ENCODE data around the gene METTL15. TPM values are rescaled to one million over a fixed set of nuclear protein-coding genes. Genes with fewer than 3 reads are reported as not detected.

METTL15 gene
- total RNA-seq, 3 donors from 2014 or later = 9.8 to 30.3 (median 16.4) TPM

- no peaks in the 10 kb centered on the region for H3K36me3 ChIP-seq
- H3K4me1 ChIP-seq = no peaks in the 10 kb centered on the region
- TF ChIP-seq POLR2AphosphoS5 (IDR thresholded peaks at IDR 0.05) (no peak), POLR2A (IDR thresholded peaks at IDR 0.05) (no peak), CTCF (IDR thresholded peaks at IDR 0.05) (no peak)
- H3K9me3 ChIP-seq = no peaks in the 10 kb centered on the region
- no peaks in the 10 kb centered on the region for H3K27me3 ChIP-seq
- H3K27ac ChIP-seq = no peak overlapping the region
- intact Hi-C loops (cut with DNase I; ENCODE audit: low total_unique reads) = no loop called here
- no peak for DNase-seq (ENCODE audit: low spot score in 2 of 2)
- no peak overlapping the region for H3K4me3 ChIP-seq
Observed at GRCh38 chr11:28241760-28242159, 133.6 kb downstream of the METTL15 start.

- Histone ChIP-seq H3K9me3 (no peaks in the 10 kb centered on the region), H3K27me3 (no peaks in the 10 kb centered on the region), H3K4me3 (no peak overlapping the region), H3K36me3 (no peaks in the 10 kb centered on the region), H3K27ac (no peak overlapping the region), H3K4me1 (no peaks in the 10 kb centered on the region)
- TF ChIP-seq POLR2AphosphoS5 (IDR thresholded peaks at IDR 0.05) = no peak
- TF ChIP-seq CTCF (IDR thresholded peaks at IDR 0.05) = no peak
- TF ChIP-seq POLR2A (IDR thresholded peaks at IDR 0.05) = no peak
- intact Hi-C loops (cut with DNase I; ENCODE audit: low total_unique reads) = no loop called here
- no peak for DNase-seq (ENCODE audit: low spot score in 2 of 2)
Observed at GRCh38 chr11:28242596-28242995, 134.4 kb downstream of the METTL15 start.

GRCh38 chr11:28243061-28243460, 134.9 kb downstream of the METTL15 start:
- H3K9me3 ChIP-seq = no peaks in the 10 kb centered on the region
- no peak for TF ChIP-seq POLR2AphosphoS5 (IDR thresholded peaks at IDR 0.05)
- TF ChIP-seq POLR2A (IDR thresholded peaks at IDR 0.05) = no peak
- TF ChIP-seq CTCF (IDR thresholded peaks at IDR 0.05) = no peak
- H3K36me3 ChIP-seq = no peaks in the 10 kb centered on the region
- intact Hi-C loops (cut with DNase I; ENCODE audit: low total_unique reads) = no loop called here
- no peak for DNase-seq (ENCODE audit: low spot score in 2 of 2)
- no peak overlapping the region for H3K27ac ChIP-seq
- no peaks in the 10 kb centered on the region for H3K4me1 ChIP-seq
- H3K4me3 ChIP-seq = no peak overlapping the region
- H3K27me3 ChIP-seq = no peaks in the 10 kb centered on the region

- no peak overlapping the region for H3K4me3 ChIP-seq
- no peak for DNase-seq (ENCODE audit: low spot score in 2 of 2)
- no peaks in the 10 kb centered on the region for H3K36me3 ChIP-seq
- H3K4me1 ChIP-seq = no peaks in the 10 kb centered on the region
- intact Hi-C loops (cut with DNase I; ENCODE audit: low total_unique reads) = no loop called here
- no peaks in the 10 kb centered on the region for H3K9me3 ChIP-seq
- no peaks in the 10 kb centered on the region for H3K27me3 ChIP-seq
- TF ChIP-seq POLR2A (IDR thresholded peaks at IDR 0.05) (no peak), CTCF (IDR thresholded peaks at IDR 0.05) (no peak), POLR2AphosphoS5 (IDR thresholded peaks at IDR 0.05) (no peak)
- H3K27ac ChIP-seq = no peak overlapping the region
Observed at GRCh38 chr11:28243581-28243980, 135.4 kb downstream of the METTL15 start.

GRCh38 chr11:28245131-28245530, 136.9 kb downstream of the METTL15 start:
- no peaks in the 10 kb centered on the region for H3K9me3 ChIP-seq
- H3K4me1 ChIP-seq = no peaks in the 10 kb centered on the region
- no peaks in the 10 kb centered on the region for H3K27me3 ChIP-seq
- no peak overlapping the region for H3K4me3 ChIP-seq
- intact Hi-C loops (cut with DNase I; ENCODE audit: low total_unique reads) = no loop called here
- TF ChIP-seq CTCF (IDR thresholded peaks at IDR 0.05) = no peak
- no peak for TF ChIP-seq POLR2AphosphoS5 (IDR thresholded peaks at IDR 0.05)
- TF ChIP-seq POLR2A (IDR thresholded peaks at IDR 0.05) = no peak
- no peaks in the 10 kb centered on the region for H3K36me3 ChIP-seq
- no peak for DNase-seq (ENCODE audit: low spot score in 2 of 2)
- no peak overlapping the region for H3K27ac ChIP-seq

Data from breast epithelium (tissue), 4 donors.